Measurements from ENCODE around the gene HSPBP1. TPM values are rescaled to one million over a fixed set of nuclear protein-coding genes. Genes with fewer than 3 reads are reported as not detected.

Gene HSPBP1
- total and polyA plus RNA-seq, 4 donors: 9.4 to 31.6 (median 13.5) TPM

GRCh38 chr19:55232286-55232602 lies 47.7 kb downstream of the HSPBP1 start:
- DNase-seq (ENCODE audit: low spot score): no peak
- TF ChIP-seq JUND (IDR thresholded peaks at IDR 0.05) (no peak), FOXA2 (IDR thresholded peaks at IDR 0.05) (no peak), NR2F2 (IDR thresholded peaks at IDR 0.05) (no peak), YY1 (IDR thresholded peaks at IDR 0.05) (no peak), HNF4A (conservative IDR thresholded peaks at IDR 0.05) (no peak), ZBTB33 (IDR thresholded peaks at IDR 0.05) (no peak)
- peaks cover 5 to 29% (median 23%) of the 10 kb centered on the region in 4 donors for H3K4me1 ChIP-seq (ENCODE audit: control insufficient read depth in 4 of 4, insufficient read depth in 4 of 4, low read length in 3 of 4)
- H3K9me3 ChIP-seq (ENCODE audit: control insufficient read depth in 4 of 4, low read length in 3 of 4): no peaks in the 10 kb centered on the region
- H3K36me3 ChIP-seq (ENCODE audit: control insufficient read depth in 4 of 4, insufficient read depth in 3 of 4, low read depth in 1 of 4, low read length in 3 of 4): peaks cover 12 to 56% (median 27%) of the 10 kb centered on the region in 4 donors
- H3K27me3 ChIP-seq (ENCODE audit: control insufficient read depth in 4 of 4, insufficient read depth in 4 of 4, low read length in 3 of 4): no peaks in the 10 kb centered on the region
- H3K4me3 ChIP-seq (ENCODE audit: low read depth in 1 of 3, low read length in 3 of 3): no peak overlapping the region
- 88% methylated on average over 12 of the region's 12 CpGs for WGBS
- H3K27ac ChIP-seq (ENCODE audit: low read depth in 1 of 2, low read length in 2 of 2): no peak overlapping the region
- no peak overlapping the region for H3K9ac ChIP-seq (ENCODE audit: low read depth in 1 of 2, low read length in 2 of 2)

GRCh38 chr19:55231391-55232285 lies 48.3 kb downstream of the HSPBP1 start:
- Histone ChIP-seq H3K27ac (ENCODE audit: low read depth in 1 of 2, low read length in 2 of 2) (no peak overlapping the region), H3K27me3 (ENCODE audit: control insufficient read depth in 4 of 4, insufficient read depth in 4 of 4, low read length in 3 of 4) (no peaks in the 10 kb centered on the region), H3K9ac (ENCODE audit: low read depth in 1 of 2, low read length in 2 of 2) (no peak overlapping the region), H3K9me3 (ENCODE audit: control insufficient read depth in 4 of 4, low read length in 3 of 4) (no peaks in the 10 kb centered on the region), H3K4me1 (ENCODE audit: control insufficient read depth in 4 of 4, insufficient read depth in 4 of 4, low read length in 3 of 4) (peaks cover 5 to 29% (median 23%) of the 10 kb centered on the region in 4 donors), H3K4me3 (ENCODE audit: low read depth in 1 of 3, low read length in 3 of 3) (no peak overlapping the region), H3K36me3 (ENCODE audit: control insufficient read depth in 4 of 4, insufficient read depth in 3 of 4, low read depth in 1 of 4, low read length in 3 of 4) (peaks cover 10 to 50% (median 24%) of the 10 kb centered on the region in 4 donors)
- no peak for DNase-seq (ENCODE audit: low spot score)
- 92% methylated on average over 30 of the region's 30 CpGs for WGBS
- TF ChIP-seq RXRA (IDR thresholded peaks at IDR 0.05): no peak

GRCh38 chr19:55230780-55231179 lies 49.1 kb downstream of the HSPBP1 start:
- DNase-seq (ENCODE audit: low spot score): no peak
- H3K4me1 ChIP-seq (ENCODE audit: control insufficient read depth in 4 of 4, insufficient read depth in 4 of 4, low read length in 3 of 4): peaks cover 5 to 29% (median 23%) of the 10 kb centered on the region in 4 donors
- TF ChIP-seq REST (IDR thresholded peaks at IDR 0.05) (no peak), RAD21 (IDR thresholded peaks at IDR 0.05) (no peak), ATF3 (IDR thresholded peaks at IDR 0.05) (no peak), FOXA1 (IDR thresholded peaks at IDR 0.05) (no peak), HNF4A (conservative IDR thresholded peaks at IDR 0.05) (no peak), EGR1 (IDR thresholded peaks at IDR 0.05; ENCODE audit: low read depth in 2 of 2) (no peak), RXRA (IDR thresholded peaks at IDR 0.05) (no peak), JUND (IDR thresholded peaks at IDR 0.05) (no peak), CTCF (IDR thresholded peaks at IDR 0.05; ENCODE audit: low read depth, low read length, missing input control) (no peak), TAF1 (conservative IDR thresholded peaks at IDR 0.05) (no peak), YY1 (IDR thresholded peaks at IDR 0.05) (no peak), FOXA2 (IDR thresholded peaks at IDR 0.05) (no peak), ZBTB33 (IDR thresholded peaks at IDR 0.05) (no peak), SP1 (IDR thresholded peaks at IDR 0.05) (no peak)
- no peak overlapping the region for H3K27ac ChIP-seq (ENCODE audit: low read depth in 1 of 2, low read length in 2 of 2)
- no peak overlapping the region for H3K4me3 ChIP-seq (ENCODE audit: low read depth in 1 of 3, low read length in 3 of 3)
- no peak overlapping the region for H3K9ac ChIP-seq (ENCODE audit: low read depth in 1 of 2, low read length in 2 of 2)
- H3K27me3 ChIP-seq (ENCODE audit: control insufficient read depth in 4 of 4, insufficient read depth in 4 of 4, low read length in 3 of 4): no peaks in the 10 kb centered on the region
- no peaks in the 10 kb centered on the region for H3K9me3 ChIP-seq (ENCODE audit: control insufficient read depth in 4 of 4, low read length in 3 of 4)
- WGBS: 90% methylated on average over 12 of the region's 13 CpGs
- H3K36me3 ChIP-seq (ENCODE audit: control insufficient read depth in 4 of 4, insufficient read depth in 3 of 4, low read depth in 1 of 4, low read length in 3 of 4): peaks cover 8 to 43% (median 21%) of the 10 kb centered on the region in 4 donors
